HepG2 (cell line): ENCODE results near the gene C2orf49. TPM values are rescaled to one million over a fixed set of nuclear protein-coding genes. Genes with fewer than 3 reads are reported as not detected.

ENCODE experiments used
- ATAC-seq: fragments of 200-7000 bp; cut with Tn5 transposase; 3 replicates; pipeline ENCODE4 v1.9.1; 2020; ENCODE audit warnings: mild to moderate bottlenecking, moderate library complexity
- BruUV-seq: library from RNA; stranded (reverse); fragments of 400-500 nt; replicated peaks from 2 replicates; lab custom pipeline; 2021; lab: Mats Ljungman, UMichigan
- CTCF ChIA-PET: fragments of 300-600 bp; formaldehyde crosslinking; extraction: SDS; loops from one replicate; lab custom pipeline; 2021; ENCODE audit warnings: low total read pairs, inconsistent platforms, low intra/inter-chr PET ratio; lab: Yijun Ruan, JAX
- POLR2A ChIA-PET: fragments of 350-600 bp; sonication (Branson Sonifier 250); formaldehyde crosslinking; loops from one replicate; lab custom pipeline; 2020; ENCODE audit warnings: antibody characterized with exemption, inconsistent platforms; lab: Yijun Ruan, JAX
- DNase-seq: peaks from one replicate; pipeline ENCODE4 v3.0.0-alpha.2; 2015; ENCODE audit warnings: low spot score
- FAIRE-seq: peaks from 3 replicates; lab custom pipeline; 2011; peaks lifted over from hg19 to GRCh38; lab: Jason Lieb, UNC
- H2AFZ ChIP-seq: one replicate; pipeline ENCODE4 v1.6.1; 2011; ENCODE audit warnings: low read length, inconsistent platforms
- H3K27ac ChIP-seq: fragments of 300-600 bp; 3 replicates; pipeline ENCODE4 v1.8.0; 2011; ENCODE audit warnings: mixed run types, mild to moderate bottlenecking, mixed read lengths, low read length, inconsistent platforms; ENCODE audit not compliant: insufficient read depth; ENCODE audit errors: extremely low read length
- H3K27me3 ChIP-seq, 2 experiments: fragments of 200-600 bp in 1 of 2; 2 replicates in 1 of 2; 3 replicates in 1 of 2; pipeline versions ENCODE4 v1.6.0 to v1.8.0; 2011; ENCODE audit warnings: low read length in 2 of 2, mild to moderate bottlenecking in 2 of 2, moderate library complexity in 2 of 2, inconsistent platforms in 1 of 2; ENCODE audit not compliant: insufficient read depth in 2 of 2, control insufficient read depth in 1 of 2
- H3K36me3 ChIP-seq, 2 experiments: fragments of 200-600 bp in 1 of 2; replicated peaks in 1 of 2; 2 replicates in 1 of 2; 3 replicates in 1 of 2; pipeline versions ENCODE4 v1.5.1 to v1.8.0; 2011; ENCODE audit warnings: low read length in 2 of 2, inconsistent platforms in 1 of 2; ENCODE audit not compliant: insufficient read depth in 2 of 2, control insufficient read depth in 1 of 2
- H3K4me1 ChIP-seq: 2 replicates; pipeline ENCODE4 v1.5.1; 2012; ENCODE audit warnings: low read length, inconsistent platforms; ENCODE audit not compliant: insufficient read depth
- H3K4me2 ChIP-seq: 2 replicates; pipeline ENCODE4 v1.6.0; 2011; ENCODE audit warnings: low read depth, low read length, inconsistent platforms
- H3K4me3 ChIP-seq, 3 experiments: fragments of 200-600 bp in 1 of 3; sonication (generic), shearing (Covaris generic) in 1 of 3; replicated peaks in 1 of 3; 2 replicates each; pipeline ENCODE4 v1.5.1; 2011 to 2016; ENCODE audit warnings: low read length in 3 of 3, inconsistent platforms in 2 of 3, low read depth in 2 of 3, mild to moderate bottlenecking in 2 of 3, control low read depth in 1 of 3, mixed read lengths in 1 of 3; ENCODE audit not compliant: insufficient read depth in 1 of 3
- H3K79me2 ChIP-seq: one replicate; pipeline ENCODE4 v1.6.1; 2011; ENCODE audit warnings: low read length, inconsistent platforms; ENCODE audit not compliant: insufficient read depth
- H3K9ac ChIP-seq: 2 replicates; pipeline ENCODE4 v1.6.0; 2011; ENCODE audit warnings: mild to moderate bottlenecking, low read depth, low read length, inconsistent platforms; ENCODE audit not compliant: insufficient read depth
- H3K9me3 ChIP-seq: 2 replicates; pipeline ENCODE4 v1.5.1; 2012; ENCODE audit warnings: mild to moderate bottlenecking, low read length
- H4K20me1 ChIP-seq: 2 replicates; pipeline ENCODE4 v1.6.0; 2011; ENCODE audit warnings: inconsistent platforms, mild to moderate bottlenecking, low read length, moderate library complexity; ENCODE audit not compliant: insufficient read depth
- ATF5 ChIP-seq: sonication (generic); formaldehyde crosslinking; IDR thresholded peaks from 2 replicates; pipeline ENCODE4 v1.4.0; 2020; ENCODE audit warnings: mild to moderate bottlenecking, low read depth, missing genetic modification reagents
- CC2D1A ChIP-seq: sonication (generic); formaldehyde crosslinking; IDR thresholded peaks from 2 replicates; pipeline ENCODE4 v1.8.1; 2023; ENCODE audit warnings: mild to moderate bottlenecking, missing genetic modification reagents
- KAT8 ChIP-seq: IDR thresholded peaks from 2 replicates; pipeline ENCODE4 v1.6.1; 2016; ENCODE audit warnings: missing genetic modification reagents, missing compliant biosample characterization
- KDM4B ChIP-seq: sonication (generic); formaldehyde crosslinking; IDR thresholded peaks from 2 replicates; pipeline ENCODE4 v1.4.0; 2020; ENCODE audit warnings: missing genetic modification reagents
- MAX ChIP-seq: IDR thresholded peaks from 2 replicates; pipeline ENCODE4 v1.6.1; 2012; ENCODE audit warnings: inconsistent platforms
- PLRG1 ChIP-seq: fragments of 450-650 bp; conservative IDR thresholded peaks from 2 replicates; pipeline ENCODE4 v1.6.1; 2016
- RNF2 ChIP-seq: fragments of 450-650 bp; conservative IDR thresholded peaks from 2 replicates; pipeline ENCODE4 v1.6.1; 2016; ENCODE audit warnings: low read depth
- TSC22D2 ChIP-seq: sonication (generic); formaldehyde crosslinking; IDR thresholded peaks from 2 replicates; pipeline ENCODE4 v1.5.1; 2020; ENCODE audit warnings: missing genetic modification reagents, mild to moderate bottlenecking, borderline replicate concordance
- ZNF180 ChIP-seq: sonication (generic); formaldehyde crosslinking; IDR thresholded peaks from 2 replicates; pipeline ENCODE4 v1.4.0; 2020; ENCODE audit warnings: low read depth, missing genetic modification reagents, borderline replicate concordance
- ZNF224 ChIP-seq: sonication (generic); formaldehyde crosslinking; IDR thresholded peaks from 2 replicates; pipeline ENCODE4 v1.5.0; 2020; ENCODE audit warnings: mild to moderate bottlenecking, missing genetic modification reagents
- ZNF672 ChIP-seq: sonication (generic); formaldehyde crosslinking; IDR thresholded peaks from 2 replicates; pipeline ENCODE4 v1.8.1; 2022; ENCODE audit warnings: missing genetic modification reagents
- WGBS: methylation state at CpG from one replicate; pipeline ENCODE4 v1.1.6; 2017; ENCODE audit warnings: low lambda C conversion rate; 5-methylcytosine and 5-hydroxymethylcytosine counted together
- in situ Hi-C: cut with HindIII; loops from 2 replicates; pipeline ENCODE4 v1.10.0; 2017; ENCODE audit warnings: low pct_unique_long_range_greater_than_20kb; ENCODE audit not compliant: extremely low pct_ligation_motif_present
- intact Hi-C: fragments of 100-400 bp; cut with micrococcal nuclease; formaldehyde crosslinking; loops from one replicate; pipeline ENCODE4 v1.10.0; 2022; ENCODE audit not compliant: unreplicated experiment
- polyA plus RNA-seq, 8 experiments: library from polyadenylated mRNA; depleted of rRNA in 3 of 8; stranded (reverse) in 7 of 8; unstranded in 1 of 8; fragments of >200 nt; fragmentation: Illumina TruSeq in 4 of 8; extraction: Trizol in 4 of 8; gene quantifications; 2 replicates each; pipeline versions ENCODE4 v1.2.1 to v1.2.3, GENCODE V29; 2011 to 2016; ENCODE audit warnings: low read depth in 4 of 8, missing spikeins in 1 of 8, mixed read lengths in 1 of 8; ENCODE audit not compliant: insufficient read depth in 1 of 8
- total RNA-seq, 5 experiments: library from RNA; depleted of rRNA; stranded (reverse); fragments of >200 nt; fragmentation: Illumina TruSeq; extraction: Trizol; gene quantifications; 2 replicates each; pipeline ENCODE4 v1.2.3, GENCODE V29; 2016; ENCODE audit warnings: low read depth in 1 of 5
- TF ChIP-seq, protein P1 (sequence below): sonication (generic); formaldehyde crosslinking; IDR thresholded peaks from one replicate; pipeline ENCODE4 v1.5.1; 2020; ENCODE audit warnings: mild to moderate bottlenecking, missing genetic modification reagents; ENCODE audit errors: not compliant biosample characterization

C2orf49 gene
- total and polyA plus RNA-seq, 2 of the 13 experiments (the other 11 are each of a cell fraction or from before 2014, with no cell fraction given), result 24.7 to 28.8 TPM

GRCh38 chr2:105376010-105376409 lies 38.7 kb downstream of the C2orf49 start:
- H4K20me1 ChIP-seq, result no peaks in the 10 kb centered on the region; the same call in 1 of the 2 replicates
- H3K79me2 ChIP-seq, result no peaks in the 10 kb centered on the region
- 85% methylated on average over 11 of the region's 11 CpGs for WGBS
- no peaks in the 10 kb centered on the region for H3K9me3 ChIP-seq
- intact Hi-C loops, result no loop called here
- FAIRE-seq (no peak), DNase-seq (no peak), ATAC-seq (no peak)
- ChIA-PET POLR2A (no interaction called here), CTCF (no interaction called here)
- no peak overlapping the region for H3K9ac ChIP-seq
- BruUV-seq, result no TSS peak
- peaks cover 0 to 24% of the 10 kb centered on the region in 2 experiments; a peak in 3 of 5 replicates for H3K36me3 ChIP-seq
- no peak overlapping the region for H2AFZ ChIP-seq
- H3K27ac ChIP-seq, result no peak overlapping the region
- H3K27me3 ChIP-seq, result no peaks in the 10 kb centered on the region
- peaks cover 12% of the 10 kb centered on the region for H3K4me1 ChIP-seq
- in situ Hi-C loops, result no loop called here
- H3K4me3 ChIP-seq, result no peak overlapping the region
- no peak for TF ChIP-seq RNF2
- no peak for TF ChIP-seq MAX
- no peak for TF ChIP-seq ZNF672 (CRISPR knock-in tag)
- no peak for TF ChIP-seq PLRG1
- no peak for TF ChIP-seq ATF5
- TF ChIP-seq, protein P1, sequence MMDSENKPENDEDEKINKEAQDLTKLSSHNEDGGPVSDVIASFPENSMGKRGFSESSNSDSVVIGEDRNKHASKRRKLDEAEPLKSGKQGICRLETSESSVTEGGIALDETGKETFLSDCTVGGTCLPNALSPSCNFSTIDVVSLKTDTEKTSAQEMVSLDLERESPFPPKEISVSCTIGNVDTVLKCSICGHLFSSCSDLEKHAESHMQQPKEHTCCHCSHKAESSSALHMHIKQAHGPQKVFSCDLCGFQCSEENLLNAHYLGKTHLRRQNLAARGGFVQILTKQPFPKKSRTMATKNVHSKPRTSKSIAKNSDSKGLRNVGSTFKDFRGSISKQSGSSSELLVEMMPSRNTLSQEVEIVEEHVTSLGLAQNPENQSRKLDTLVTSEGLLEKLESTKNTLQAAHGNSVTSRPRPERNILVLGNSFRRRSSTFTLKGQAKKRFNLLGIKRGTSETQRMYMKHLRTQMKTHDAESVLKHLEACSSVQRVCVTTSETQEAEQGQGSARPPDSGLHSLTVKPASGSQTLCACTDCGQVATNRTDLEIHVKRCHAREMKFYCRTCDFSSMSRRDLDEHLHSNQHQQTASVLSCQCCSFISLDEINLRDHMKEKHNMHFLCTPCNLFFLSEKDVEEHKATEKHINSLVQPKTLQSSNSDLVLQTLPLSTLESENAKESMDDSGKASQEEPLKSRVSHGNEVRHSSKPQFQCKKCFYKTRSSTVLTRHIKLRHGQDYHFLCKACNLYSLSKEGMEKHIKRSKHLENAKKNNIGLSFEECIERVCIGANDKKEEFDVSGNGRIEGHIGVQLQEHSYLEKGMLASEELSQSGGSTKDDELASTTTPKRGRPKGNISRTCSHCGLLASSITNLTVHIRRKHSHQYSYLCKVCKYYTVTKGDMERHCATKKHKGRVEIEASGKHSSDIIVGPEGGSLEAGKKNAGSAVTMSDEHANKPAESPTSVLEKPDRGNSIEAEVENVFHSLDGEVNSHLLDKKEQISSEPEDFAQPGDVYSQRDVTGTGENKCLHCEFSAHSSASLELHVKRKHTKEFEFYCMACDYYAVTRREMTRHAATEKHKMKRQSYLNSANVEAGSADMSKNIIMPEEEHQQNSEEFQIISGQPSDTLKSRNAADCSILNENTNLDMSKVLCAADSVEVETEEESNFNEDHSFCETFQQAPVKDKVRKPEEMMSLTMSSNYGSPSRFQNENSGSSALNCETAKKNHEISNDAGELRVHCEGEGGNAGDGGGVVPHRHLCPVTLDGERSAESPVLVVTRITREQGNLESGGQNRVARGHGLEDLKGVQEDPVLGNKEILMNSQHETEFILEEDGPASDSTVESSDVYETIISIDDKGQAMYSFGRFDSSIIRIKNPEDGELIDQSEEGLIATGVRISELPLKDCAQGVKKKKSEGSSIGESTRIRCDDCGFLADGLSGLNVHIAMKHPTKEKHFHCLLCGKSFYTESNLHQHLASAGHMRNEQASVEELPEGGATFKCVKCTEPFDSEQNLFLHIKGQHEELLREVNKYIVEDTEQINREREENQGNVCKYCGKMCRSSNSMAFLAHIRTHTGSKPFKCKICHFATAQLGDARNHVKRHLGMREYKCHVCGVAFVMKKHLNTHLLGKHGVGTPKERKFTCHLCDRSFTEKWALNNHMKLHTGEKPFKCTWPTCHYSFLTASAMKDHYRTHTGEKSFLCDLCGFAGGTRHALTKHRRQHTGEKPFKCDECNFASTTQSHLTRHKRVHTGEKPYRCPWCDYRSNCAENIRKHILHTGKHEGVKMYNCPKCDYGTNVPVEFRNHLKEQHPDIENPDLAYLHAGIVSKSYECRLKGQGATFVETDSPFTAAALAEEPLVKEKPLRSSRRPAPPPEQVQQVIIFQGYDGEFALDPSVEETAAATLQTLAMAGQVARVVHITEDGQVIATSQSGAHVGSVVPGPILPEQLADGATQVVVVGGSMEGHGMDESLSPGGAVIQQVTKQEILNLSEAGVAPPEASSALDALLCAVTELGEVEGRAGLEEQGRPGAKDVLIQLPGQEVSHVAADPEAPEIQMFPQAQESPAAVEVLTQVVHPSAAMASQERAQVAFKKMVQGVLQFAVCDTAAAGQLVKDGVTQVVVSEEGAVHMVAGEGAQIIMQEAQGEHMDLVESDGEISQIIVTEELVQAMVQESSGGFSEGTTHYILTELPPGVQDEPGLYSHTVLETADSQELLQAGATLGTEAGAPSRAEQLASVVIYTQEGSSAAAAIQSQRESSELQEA (CRISPR knock-in tag), result no peak
- TF ChIP-seq TSC22D2 (CRISPR knock-in tag), result no peak
- no peak for TF ChIP-seq CC2D1A (CRISPR knock-in tag)
- TF ChIP-seq KAT8 (CRISPR knock-in tag), result no peak
- no peak for TF ChIP-seq ZNF180 (CRISPR knock-in tag)
- TF ChIP-seq ZNF224, result no peak
- no peak for TF ChIP-seq KDM4B (CRISPR knock-in tag)
- H3K4me2 ChIP-seq, result no peak overlapping the region
